ENCODE data around the gene F2RL3. TPM values are rescaled to one million over a fixed set of nuclear protein-coding genes. Genes with fewer than 3 reads are reported as not detected.

F2RL3 gene
- total and polyA plus RNA-seq, 9 of the 15 experiments (the other 6 are each of a cell fraction or from before 2014, with no cell fraction given), result 1.4 to 27.6 (median 11.9) TPM

GRCh38 chr19:16895467-16896145, 6.8 kb downstream of the F2RL3 start:
- H3K27ac ChIP-seq (ENCODE audit: extremely low read depth, low read depth, low read length), result peak overlapping the region; percentile 95
- peak overlapping the region; percentile 81 to 87 for H3K9ac ChIP-seq (ENCODE audit: insufficient read depth in 1 of 2, low read depth in 2 of 2, low read length in 2 of 2)
- BruUV-seq (replicated peaks), result no TSS peak
- no peaks in the 10 kb centered on the region for H3K27me3 ChIP-seq (ENCODE audit: control insufficient read depth in 2 of 2, insufficient read depth in 2 of 2, low read length in 2 of 2)
- intact Hi-C loops (cut with micrococcal nuclease) (loop anchor here (5.0 kb wide), 2 partner anchors 183 to 397 kb away; no protein-coding TSS in a partner anchor), in situ Hi-C loops (cut with MboI) (no loop called here)
- WGBS (ENCODE audit: insufficient coverage, low coverage, missing lambda C conversion rate), result 4% methylated on average over 21 of the region's 30 CpGs
- H4K20me1 ChIP-seq (replicated peaks; ENCODE audit: control insufficient read depth, insufficient read depth, low read length), result no peaks in the 10 kb centered on the region
- FAIRE-seq, result no peak
- H3K4me3 ChIP-seq, result peak overlapping the region; percentile 62
- H3K9me3 ChIP-seq (replicated peaks; ENCODE audit: control insufficient read depth, insufficient read depth, low read depth, low read length), result no peaks in the 10 kb centered on the region
- H3K79me2 ChIP-seq (ENCODE audit: control insufficient read depth, insufficient read depth, low read length), result peaks cover 25% of the 10 kb centered on the region
- H3K9me1 ChIP-seq (ENCODE audit: control insufficient read depth, insufficient read depth, low read length), result no peaks in the 10 kb centered on the region
- peak overlapping the region; percentile 65 for H2AFZ ChIP-seq (ENCODE audit: low read depth, low read length)
- H3K4me1 ChIP-seq (replicated peaks in 1 of 2; ENCODE audit: control insufficient read depth in 2 of 2, insufficient read depth in 2 of 2, low read length in 2 of 2), result peaks cover 30 to 75% of the 10 kb centered on the region in 2 experiments
- peak; percentile 79 to 90 (median 84) for DNase-seq (ENCODE audit: extremely low read depth in 1 of 4, low spot score in 3 of 4)
- ChIA-PET POLR2A (interaction anchor here (1.2 kb wide), 2 partner anchors 8 to 126 kb away, joined by 3 to 4 read pairs; no protein-coding TSS in a partner anchor), CTCF (ENCODE audit: low intra/inter-chr PET ratio) (no interaction called here)
- H3K36me3 ChIP-seq (ENCODE audit: control insufficient read depth, insufficient read depth, low read length), result peaks cover 19% of the 10 kb centered on the region; the same call in 2 of the 3 replicates
- ATAC-seq, result peak; percentile 13
- H3K4me2 ChIP-seq (ENCODE audit: insufficient read depth, low read length), result peak overlapping the region; percentile 71
- TF ChIP-seq BHLHE40 (IDR thresholded peaks at IDR 0.05; ENCODE audit: low read length) (peak; percentile 35; the same call in 1 of the 2 replicates), RNF2 (IDR thresholded peaks at IDR 0.05) (no peak), NR3C1 (CRISPR knock-in tag; IDR thresholded peaks at IDR 0.05) (no peak), KDM1A (IDR thresholded peaks at IDR 0.05) (peak; percentile 70 to 80; a peak in 2 of 4 replicates), STAT5B (CRISPR knock-in tag; IDR thresholded peaks at IDR 0.05) (no peak), POLR2H (tag; IDR thresholded peaks at IDR 0.05; ENCODE audit: low read depth) (peak; percentile 49; the same call in 1 of the 2 replicates), NKRF (IDR thresholded peaks at IDR 0.05; ENCODE audit: borderline replicate concordance) (0 out of 2 replicates have a peak, but pooled peaks have one; percentile 24), MYC (IDR thresholded peaks at IDR 0.05; ENCODE audit: low read depth, low read length) (0 out of 2 replicates have a peak, but pooled peaks have one; percentile 37), MYC (CRISPR knock-in tag; IDR thresholded peaks at IDR 0.05; ENCODE audit: borderline replicate concordance, low read depth) (no peak), LCOR (CRISPR knock-in tag; IDR thresholded peaks at IDR 0.05) (no peak), HDAC1 (IDR thresholded peaks at IDR 0.05) (peak in 1 of 2 experiments; percentile 84; a peak in 2 of 4 replicates), HCFC1 (IDR thresholded peaks at IDR 0.05; ENCODE audit: low read depth, low read length) (no peak), LARP7 (IDR thresholded peaks at IDR 0.05) (peak; percentile 21; the same call in 1 of the 2 replicates), SMARCA4 (IDR thresholded peaks at IDR 0.05) (0 out of 2 replicates have a peak, but pooled peaks have one; percentile 44), LEF1 (IDR thresholded peaks at IDR 0.05) (0 out of 2 replicates have a peak, but pooled peaks have one; percentile 21), POLR2A (conservative IDR thresholded peaks at IDR 0.05) (peak; percentile 54), MTA1 (IDR thresholded peaks at IDR 0.05; ENCODE audit: borderline replicate concordance) (peak; percentile 73), MTA2 (IDR thresholded peaks at IDR 0.05; ENCODE audit: low read depth) (peak; percentile 23; the same call in 1 of the 2 replicates), RUNX1 (IDR thresholded peaks at IDR 0.05; ENCODE audit: low read depth) (0 out of 2 replicates have a peak, but pooled peaks have one; percentile 5)
